Epithelial cell of esophagus (primary cell): ENCODE data around the gene ORAI2.
"Not testable (repeated sequence)": the region's sequence is repeated elsewhere in the genome, so short reads cannot be mapped to it uniquely, and the experiment has no call there.

Experiments used
- DNase-seq: peaks from one replicate; pipeline ENCODE4 v3.0.0; 2010; ENCODE audit warnings: low read depth
- H3K4me3 ChIP-seq: 2 replicates; pipeline ENCODE4 v1.5.1; 2011; ENCODE audit warnings: mild to moderate bottlenecking, low read length, control low read depth
- CTCF ChIP-seq: IDR thresholded peaks from 2 replicates; pipeline ENCODE4 v1.5.1; 2011; ENCODE audit warnings: low read depth, mild to moderate bottlenecking, low read length, control low read depth, inconsistent platforms; ENCODE audit not compliant: insufficient read depth; ENCODE audit errors: missing control alignments

ORAI2 gene

GRCh38 chr7:102407910-102408309, 25.5 kb upstream of the ORAI2 start:
- no peak for TF ChIP-seq CTCF
- DNase-seq = no peak
- no peak overlapping the region for H3K4me3 ChIP-seq

GRCh38 chr7:102408530-102408929, 24.8 kb upstream of the ORAI2 start:
- not testable (repeated sequence) for DNase-seq, H3K4me3 ChIP-seq

GRCh38 chr7:102409340-102409739, 24.0 kb upstream of the ORAI2 start:
- no peak for TF ChIP-seq CTCF
- DNase-seq = no peak
- H3K4me3 ChIP-seq = no peak overlapping the region

- no peak overlapping the region for H3K4me3 ChIP-seq
- DNase-seq = peak; percentile 22
- no peak for TF ChIP-seq CTCF
These were observed 23.3 kb upstream of the ORAI2 start for GRCh38 chr7:102410123-102410522.

- DNase-seq = no peak
- H3K4me3 ChIP-seq = no peak overlapping the region
- no peak for TF ChIP-seq CTCF
These were observed 22.5 kb upstream of the ORAI2 start for GRCh38 chr7:102410918-102411317.

- TF ChIP-seq CTCF = peak; percentile 55
- peak; percentile 37 for DNase-seq
These were observed 20.8 kb upstream of the ORAI2 start for GRCh38 chr7:102412548-102412947.

GRCh38 chr7:102413091-102413490, 20.3 kb upstream of the ORAI2 start:
- DNase-seq = no peak
- no peak for TF ChIP-seq CTCF
- no peak overlapping the region for H3K4me3 ChIP-seq

More at GRCh38 chr7:102412548-102412947, 20.8 kb upstream of the ORAI2 start:
- H3K4me3 ChIP-seq = no peak overlapping the region

GRCh38 chr7:102413611-102414010, 19.8 kb upstream of the ORAI2 start:
- no peak overlapping the region for H3K4me3 ChIP-seq
- no peak for TF ChIP-seq CTCF
- no peak for DNase-seq
